ENCODE data around the gene AP2M1.

DNA sequence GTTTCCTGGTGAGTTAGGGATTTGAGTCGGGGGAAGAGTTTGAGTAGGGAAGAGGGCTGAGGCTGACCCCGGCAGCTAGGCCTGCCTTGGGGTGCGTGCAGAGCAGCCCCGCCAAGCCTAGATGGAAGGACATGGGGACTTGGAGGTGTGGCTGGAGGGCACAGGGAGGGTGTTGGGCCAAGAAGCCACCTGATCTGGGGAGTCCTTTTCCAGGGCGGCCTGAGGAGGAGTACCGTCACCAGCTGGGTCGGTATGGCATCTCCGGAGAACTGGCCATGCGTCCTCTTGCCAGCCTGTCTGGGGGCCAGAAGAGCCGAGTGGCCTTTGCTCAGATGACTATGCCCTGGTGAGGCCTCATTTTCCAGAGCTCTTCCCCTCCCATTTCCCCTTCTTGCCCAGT, 18.2 kb downstream of the AP2M1 start:
- TF ChIP-seq, protein P1, sequence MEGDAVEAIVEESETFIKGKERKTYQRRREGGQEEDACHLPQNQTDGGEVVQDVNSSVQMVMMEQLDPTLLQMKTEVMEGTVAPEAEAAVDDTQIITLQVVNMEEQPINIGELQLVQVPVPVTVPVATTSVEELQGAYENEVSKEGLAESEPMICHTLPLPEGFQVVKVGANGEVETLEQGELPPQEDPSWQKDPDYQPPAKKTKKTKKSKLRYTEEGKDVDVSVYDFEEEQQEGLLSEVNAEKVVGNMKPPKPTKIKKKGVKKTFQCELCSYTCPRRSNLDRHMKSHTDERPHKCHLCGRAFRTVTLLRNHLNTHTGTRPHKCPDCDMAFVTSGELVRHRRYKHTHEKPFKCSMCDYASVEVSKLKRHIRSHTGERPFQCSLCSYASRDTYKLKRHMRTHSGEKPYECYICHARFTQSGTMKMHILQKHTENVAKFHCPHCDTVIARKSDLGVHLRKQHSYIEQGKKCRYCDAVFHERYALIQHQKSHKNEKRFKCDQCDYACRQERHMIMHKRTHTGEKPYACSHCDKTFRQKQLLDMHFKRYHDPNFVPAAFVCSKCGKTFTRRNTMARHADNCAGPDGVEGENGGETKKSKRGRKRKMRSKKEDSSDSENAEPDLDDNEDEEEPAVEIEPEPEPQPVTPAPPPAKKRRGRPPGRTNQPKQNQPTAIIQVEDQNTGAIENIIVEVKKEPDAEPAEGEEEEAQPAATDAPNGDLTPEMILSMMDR (IDR thresholded peaks at IDR 0.05) = no peak
- no peak for TF ChIP-seq POLR2A (IDR thresholded peaks at IDR 0.05)
